DOHH2 (cell line): ENCODE data around the gene HIC2.
"Not testable (repeated sequence)": the region's sequence is repeated elsewhere in the genome, so short reads cannot be mapped to it uniquely, and the experiment has no call there.

Source experiments
- EZH2phosphoT487 ChIP-seq: fragments of 200-600 bp; sonication (generic); IDR thresholded peaks from 2 replicates; pipeline ENCODE4 v1.6.1; 2017; ENCODE audit warnings: borderline replicate concordance, mild to moderate bottlenecking, antibody characterized with exemption, low read length, moderate library complexity, mixed read lengths
- TF ChIP-seq, protein P1 (sequence below): fragments of 200-600 bp; sonication (generic); IDR thresholded peaks from one replicate; pipeline ENCODE4 v1.5.1; 2014; ENCODE audit warnings: antibody characterized with exemption, mild to moderate bottlenecking, low read depth, low read length; ENCODE audit not compliant: poor library complexity, severe bottlenecking

DNA sequence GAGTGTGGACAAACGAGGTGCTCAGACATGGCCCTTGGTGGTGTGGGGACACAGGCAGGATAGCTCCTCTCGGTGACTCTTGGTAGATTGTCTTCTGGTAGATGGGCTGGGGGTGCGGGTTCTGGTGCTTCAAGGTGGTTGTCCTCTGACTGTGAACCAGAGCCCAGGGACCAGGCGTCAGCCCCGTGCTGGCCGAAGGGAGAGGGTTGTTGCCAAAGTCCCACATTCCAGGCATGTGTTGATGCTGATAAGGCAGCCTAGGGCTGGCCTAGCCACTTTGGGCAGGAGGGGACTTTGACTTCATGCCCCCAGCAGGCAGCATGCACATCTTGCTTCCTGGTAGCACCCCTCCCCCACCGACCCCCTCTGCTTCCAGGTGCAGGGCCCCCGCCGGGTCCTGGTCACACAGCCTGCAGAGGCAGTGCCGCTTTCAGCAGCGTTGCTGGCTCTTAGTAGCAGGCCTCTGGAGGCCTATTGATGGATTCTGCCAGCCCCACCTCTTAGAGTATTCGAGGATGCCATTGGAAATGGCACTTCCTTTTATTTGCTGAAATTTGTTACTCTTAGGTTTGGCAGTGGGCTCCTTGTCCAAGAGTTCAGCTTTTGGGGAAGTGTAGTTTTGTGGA, 7.0 kb downstream of the HIC2 start:
- TF ChIP-seq, protein P1, sequence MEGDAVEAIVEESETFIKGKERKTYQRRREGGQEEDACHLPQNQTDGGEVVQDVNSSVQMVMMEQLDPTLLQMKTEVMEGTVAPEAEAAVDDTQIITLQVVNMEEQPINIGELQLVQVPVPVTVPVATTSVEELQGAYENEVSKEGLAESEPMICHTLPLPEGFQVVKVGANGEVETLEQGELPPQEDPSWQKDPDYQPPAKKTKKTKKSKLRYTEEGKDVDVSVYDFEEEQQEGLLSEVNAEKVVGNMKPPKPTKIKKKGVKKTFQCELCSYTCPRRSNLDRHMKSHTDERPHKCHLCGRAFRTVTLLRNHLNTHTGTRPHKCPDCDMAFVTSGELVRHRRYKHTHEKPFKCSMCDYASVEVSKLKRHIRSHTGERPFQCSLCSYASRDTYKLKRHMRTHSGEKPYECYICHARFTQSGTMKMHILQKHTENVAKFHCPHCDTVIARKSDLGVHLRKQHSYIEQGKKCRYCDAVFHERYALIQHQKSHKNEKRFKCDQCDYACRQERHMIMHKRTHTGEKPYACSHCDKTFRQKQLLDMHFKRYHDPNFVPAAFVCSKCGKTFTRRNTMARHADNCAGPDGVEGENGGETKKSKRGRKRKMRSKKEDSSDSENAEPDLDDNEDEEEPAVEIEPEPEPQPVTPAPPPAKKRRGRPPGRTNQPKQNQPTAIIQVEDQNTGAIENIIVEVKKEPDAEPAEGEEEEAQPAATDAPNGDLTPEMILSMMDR = not testable (repeated sequence)
- not testable (repeated sequence) for TF ChIP-seq EZH2phosphoT487
